DOHH2 (cell line): Measurements from ENCODE around the gene HOXA5.

Experiments used
- H3F3A ChIP-seq: fragments of 200-600 bp; sonication (generic), shearing (Covaris generic); 2 replicates; pipeline ENCODE4 v1.6.0; 2016; ENCODE audit warnings: antibody characterized with exemption, mild to moderate bottlenecking; ENCODE audit not compliant: control insufficient read depth, insufficient read depth
- H3K27ac ChIP-seq: fragments of 200-600 bp; sonication (generic); 2 replicates; pipeline ENCODE4 v1.5.1; 2014; ENCODE audit warnings: low read depth, mild to moderate bottlenecking, low read length, moderate library complexity
- H3K27me3 ChIP-seq: fragments of 200-600 bp; sonication (generic); 2 replicates; pipeline ENCODE4 v1.6.1; 2014; ENCODE audit warnings: mild to moderate bottlenecking, low read length, mixed read lengths; ENCODE audit not compliant: control insufficient read depth
- H3K36me3 ChIP-seq: fragments of 200-600 bp; sonication (generic); 2 replicates; pipeline ENCODE4 v1.6.1; 2014; ENCODE audit warnings: mild to moderate bottlenecking, low read length, moderate library complexity, mixed read lengths; ENCODE audit not compliant: control insufficient read depth
- H3K4me1 ChIP-seq: fragments of 200-600 bp; sonication (generic); 2 replicates; pipeline ENCODE4 v1.6.1; 2014; ENCODE audit warnings: mild to moderate bottlenecking, low read length, mixed read lengths; ENCODE audit not compliant: control insufficient read depth
- H3K4me2 ChIP-seq: fragments of 200-600 bp; sonication (generic); 2 replicates; pipeline ENCODE4 v1.6.0; 2014; ENCODE audit warnings: mild to moderate bottlenecking, low read length, moderate library complexity
- H3K4me3 ChIP-seq: fragments of 200-600 bp; sonication (generic); 2 replicates; pipeline ENCODE4 v1.5.1; 2014; ENCODE audit warnings: mild to moderate bottlenecking, low read length, mixed read lengths
- H3K79me2 ChIP-seq: fragments of 200-600 bp; sonication (generic); 2 replicates; pipeline ENCODE4 v1.6.1; 2014; ENCODE audit warnings: mild to moderate bottlenecking, low read length, mixed read lengths; ENCODE audit not compliant: control insufficient read depth
- H3K9me2 ChIP-seq: fragments of 200-600 bp; sonication (generic); replicated peaks from 2 replicates; pipeline ENCODE4 v1.6.1; 2014; ENCODE audit warnings: mild to moderate bottlenecking, low read length, mixed read lengths; ENCODE audit not compliant: control insufficient read depth
- H3K9me3 ChIP-seq: fragments of 200-600 bp; sonication (generic); 2 replicates; pipeline ENCODE4 v1.6.1; 2014; ENCODE audit warnings: antibody characterized with exemption, low read length, mixed read lengths; ENCODE audit not compliant: control insufficient read depth, insufficient read depth
- H4K20me1 ChIP-seq: fragments of 200-600 bp; sonication (generic); 2 replicates; pipeline ENCODE4 v1.6.0; 2014; ENCODE audit warnings: low read depth, mild to moderate bottlenecking, antibody characterized with exemption, low read length, moderate library complexity; ENCODE audit not compliant: control insufficient read depth, insufficient read depth
- CTCF ChIP-seq: fragments of 200-600 bp; sonication (generic); IDR thresholded peaks from one replicate; pipeline ENCODE4 v1.5.1; 2014; ENCODE audit warnings: antibody characterized with exemption, mild to moderate bottlenecking, low read depth, low read length; ENCODE audit not compliant: poor library complexity, severe bottlenecking
- EZH2phosphoT487 ChIP-seq: fragments of 200-600 bp; sonication (generic); IDR thresholded peaks from 2 replicates; pipeline ENCODE4 v1.6.1; 2017; ENCODE audit warnings: borderline replicate concordance, mild to moderate bottlenecking, antibody characterized with exemption, low read length, moderate library complexity, mixed read lengths

Gene HOXA5

GRCh38 chr7:27111751-27112277 is 31.7 kb downstream of the HOXA5 start:
- no peaks in the 10 kb centered on the region for H4K20me1 ChIP-seq
- no peak for TF ChIP-seq CTCF
- TF ChIP-seq EZH2phosphoT487: no peak
- H3K4me2 ChIP-seq: no peak overlapping the region
- no peaks in the 10 kb centered on the region for H3K27me3 ChIP-seq
- H3F3A ChIP-seq: 0 out of 2 replicates have a peak, but pooled peaks cover 2% of the 10 kb centered on the region
- H3K27ac ChIP-seq: no peak overlapping the region
- no peaks in the 10 kb centered on the region for H3K36me3 ChIP-seq
- no peaks in the 10 kb centered on the region for H3K4me1 ChIP-seq
- no peaks in the 10 kb centered on the region for H3K9me3 ChIP-seq
- no peaks in the 10 kb centered on the region for H3K9me2 ChIP-seq
- H3K79me2 ChIP-seq: no peaks in the 10 kb centered on the region
- H3K4me3 ChIP-seq: no peak overlapping the region

- Histone ChIP-seq H3K79me2 (no peaks in the 10 kb centered on the region), H3F3A (0 out of 2 replicates have a peak, but pooled peaks cover 2% of the 10 kb centered on the region), H3K9me3 (no peaks in the 10 kb centered on the region), H3K27me3 (no peaks in the 10 kb centered on the region), H3K4me2 (no peak overlapping the region), H3K4me1 (no peaks in the 10 kb centered on the region), H3K9me2 (no peaks in the 10 kb centered on the region), H3K36me3 (no peaks in the 10 kb centered on the region), H3K4me3 (no peak overlapping the region), H4K20me1 (no peaks in the 10 kb centered on the region), H3K27ac (no peak overlapping the region)
- TF ChIP-seq CTCF (no peak), EZH2phosphoT487 (no peak)
Observed at GRCh38 chr7:27111042-27111750, 32.3 kb downstream of the HOXA5 start.

DNA sequence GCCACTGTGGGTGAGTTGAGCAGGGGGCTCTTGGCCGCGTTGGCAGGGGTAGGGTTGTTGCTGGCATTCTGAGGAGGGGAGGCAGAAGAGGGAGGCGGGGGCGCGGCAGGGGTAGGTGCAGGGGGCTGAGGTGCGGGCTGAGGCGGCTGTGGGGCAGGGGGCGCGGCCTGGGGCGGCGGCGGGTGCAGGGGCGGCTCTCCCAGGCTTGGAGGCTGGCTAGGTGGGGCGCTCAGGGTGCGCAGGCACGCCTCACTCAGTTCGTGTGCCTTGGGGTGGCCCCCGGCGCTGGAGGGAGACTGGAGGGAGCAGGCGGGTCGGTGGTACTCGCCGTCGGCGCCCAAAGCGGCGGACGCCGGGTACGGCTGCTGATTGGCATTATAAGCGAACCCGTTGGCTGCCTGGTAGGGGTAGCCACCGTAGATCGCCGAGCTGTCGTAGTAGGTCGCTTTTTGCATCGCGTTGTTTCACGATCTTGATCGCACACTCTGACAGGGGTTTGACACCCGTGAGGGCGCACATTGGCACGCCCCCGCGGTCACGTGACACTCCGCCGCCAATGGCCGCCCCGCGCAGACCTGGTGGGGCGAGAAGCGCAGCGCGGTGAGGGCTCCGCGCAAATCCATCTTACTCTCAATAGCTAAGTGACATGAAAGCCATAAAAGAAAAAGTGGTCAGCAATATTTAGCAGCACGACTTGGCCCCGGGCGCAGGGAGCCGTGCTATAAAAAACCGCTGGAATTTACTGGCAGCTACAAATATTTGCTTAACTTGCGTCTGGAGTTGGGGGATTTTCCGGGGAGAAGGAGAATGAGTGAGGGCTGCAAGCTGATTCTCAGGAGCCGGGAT is 33.1 kb downstream of the HOXA5 start:
- H4K20me1 ChIP-seq: no peaks in the 10 kb centered on the region
- no peak for TF ChIP-seq EZH2phosphoT487
- no peak for TF ChIP-seq CTCF
- H3K4me1 ChIP-seq: no peaks in the 10 kb centered on the region
- H3K36me3 ChIP-seq: no peaks in the 10 kb centered on the region
- no peak overlapping the region for H3K4me3 ChIP-seq
- no peak overlapping the region for H3K27ac ChIP-seq
- H3K79me2 ChIP-seq: no peaks in the 10 kb centered on the region
- H3F3A ChIP-seq: 0 out of 2 replicates have a peak, but pooled peaks cover 2% of the 10 kb centered on the region
- no peaks in the 10 kb centered on the region for H3K9me2 ChIP-seq
- no peaks in the 10 kb centered on the region for H3K9me3 ChIP-seq
- peaks cover 3% of the 10 kb centered on the region; the same call in 1 of the 2 replicates for H3K27me3 ChIP-seq
- H3K4me2 ChIP-seq: no peak overlapping the region
